ENCODE data around the gene SLIT2.

The SLIT2 gene

GRCh38 chr4:20265726-20266125 is 14.0 kb downstream of the SLIT2 start:
- no peak for DNase-seq

GRCh38 chr4:20266215-20267082 is 14.7 kb downstream of the SLIT2 start:
- no peak for DNase-seq

DNA sequence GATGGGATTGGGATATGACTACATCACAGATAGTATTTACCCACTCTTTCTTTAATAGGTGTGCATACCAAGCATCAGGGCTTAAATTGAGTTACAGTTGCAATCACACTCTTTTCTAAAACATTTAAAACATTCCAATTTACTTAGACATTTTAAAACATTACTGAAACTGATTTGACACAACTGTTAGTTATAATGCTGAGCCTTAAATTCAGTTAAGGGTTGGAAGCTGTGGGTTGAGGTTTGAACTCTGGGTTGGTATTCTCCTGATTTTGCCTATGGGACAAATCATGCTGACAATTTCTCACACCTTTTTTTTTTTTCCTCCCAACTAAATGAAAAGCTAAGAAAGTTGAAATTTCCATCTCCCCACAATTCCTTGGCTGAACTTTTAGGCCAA is 16.3 kb downstream of the SLIT2 start:
- DNase-seq, result no peak

DNA sequence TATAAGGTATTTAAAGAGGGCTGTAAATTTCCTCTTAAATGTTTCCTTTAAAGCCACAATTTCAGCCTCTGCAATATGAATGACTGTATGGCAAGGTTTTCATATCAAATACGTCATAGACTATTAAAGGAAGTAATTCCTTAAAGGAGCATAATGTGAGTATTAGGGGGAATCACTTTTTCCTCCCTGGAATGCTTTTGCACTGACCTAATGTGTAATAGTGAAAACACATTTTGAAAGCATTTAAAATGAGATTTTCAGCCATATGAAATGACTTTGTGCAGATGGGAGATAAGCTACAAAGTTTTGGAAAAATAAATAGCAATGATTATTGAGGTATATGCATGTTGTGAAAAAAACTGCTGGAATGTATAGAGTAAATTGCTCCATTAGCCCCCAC is 17.6 kb downstream of the SLIT2 start:
- DNase-seq, result no peak

- no peak for DNase-seq
Measured at GRCh38 chr4:20271950-20272349, 20.2 kb downstream of the SLIT2 start.

DNA sequence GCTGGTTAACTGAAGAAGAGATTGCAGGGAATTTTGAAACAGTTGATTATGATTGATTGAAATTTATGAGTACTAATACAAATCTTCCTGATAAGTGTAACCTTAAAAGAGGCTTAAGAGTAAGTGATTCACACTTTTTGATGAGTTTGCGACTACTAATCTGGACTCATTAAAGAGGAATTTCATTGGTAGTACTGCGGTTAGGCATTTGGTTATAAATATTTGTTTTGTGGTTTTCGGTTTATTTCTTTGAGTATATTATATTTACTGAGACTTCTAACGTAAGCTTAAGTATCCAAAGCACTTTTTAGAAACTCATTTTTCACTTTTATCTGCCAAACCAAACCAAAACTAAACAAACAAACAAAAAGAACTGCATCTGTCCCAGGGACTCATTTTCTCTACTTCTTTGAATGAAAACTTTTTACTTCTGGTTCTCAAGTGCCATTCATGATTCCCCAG is 20.7 kb downstream of the SLIT2 start:
- no peak for DNase-seq

DNA sequence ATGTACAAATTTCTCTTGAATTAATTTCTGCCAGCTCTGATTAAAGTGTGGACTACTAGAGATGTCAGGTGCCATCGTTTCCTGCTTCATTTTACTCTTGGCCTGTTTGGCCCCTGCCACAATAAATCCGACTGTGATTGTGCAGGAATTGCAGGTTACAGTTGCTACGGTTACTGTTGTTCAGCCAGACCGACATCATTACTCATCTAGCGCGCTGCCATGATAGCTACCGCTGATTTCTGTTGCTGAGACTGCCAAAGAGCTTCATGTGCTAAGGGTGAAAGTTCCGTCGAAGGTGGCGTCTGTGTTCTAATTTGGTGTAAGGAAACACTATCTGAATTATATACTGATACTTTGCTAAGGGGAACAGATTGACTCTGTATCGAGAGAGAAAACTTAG is 22.1 kb downstream of the SLIT2 start:
- DNase-seq, result no peak

GRCh38 chr4:20276848-20277247 is 25.1 kb downstream of the SLIT2 start:
- DNase-seq, result no peak

GRCh38 chr4:20278195-20278594 is 26.5 kb downstream of the SLIT2 start:
- no peak for DNase-seq

DNA sequence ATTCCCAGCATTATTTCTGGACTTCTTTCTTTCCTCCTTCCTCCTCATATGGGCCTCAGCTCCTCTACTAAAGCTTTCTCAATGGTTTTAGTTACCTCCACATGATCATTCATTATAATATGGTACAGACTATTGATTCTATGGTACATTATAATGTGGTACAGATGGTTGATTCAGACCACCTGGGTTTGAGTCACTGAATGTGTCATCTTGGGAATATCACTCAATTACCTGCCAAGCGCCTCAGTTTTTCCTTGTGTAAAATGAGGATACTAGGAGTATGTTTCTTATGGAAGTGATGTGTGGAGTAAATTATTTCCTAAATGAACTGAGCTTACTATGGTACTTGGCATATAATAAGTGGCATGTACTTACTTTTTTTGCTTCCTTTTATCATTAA is 27.7 kb downstream of the SLIT2 start:
- DNase-seq, result no peak

DNA sequence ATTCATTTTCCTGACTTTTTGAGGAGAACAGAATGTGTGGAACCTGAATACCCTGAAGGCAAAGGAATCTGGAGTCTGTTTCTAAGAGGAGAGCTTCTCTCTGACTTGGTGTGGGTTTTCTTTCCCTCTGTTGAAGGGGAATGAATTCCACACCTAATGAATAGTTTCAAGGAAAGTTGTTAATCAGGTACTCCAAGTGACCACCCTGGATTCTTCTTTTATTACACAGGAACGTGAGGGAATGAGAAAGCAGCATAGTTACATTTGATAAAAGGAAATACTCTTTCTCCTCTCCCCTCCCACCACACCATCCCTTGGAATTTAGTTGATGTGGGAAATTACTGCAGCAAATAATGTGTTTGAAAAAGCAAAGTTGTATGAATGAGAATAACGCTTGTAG is 29.7 kb downstream of the SLIT2 start:
- DNase-seq, result no peak

DNA sequence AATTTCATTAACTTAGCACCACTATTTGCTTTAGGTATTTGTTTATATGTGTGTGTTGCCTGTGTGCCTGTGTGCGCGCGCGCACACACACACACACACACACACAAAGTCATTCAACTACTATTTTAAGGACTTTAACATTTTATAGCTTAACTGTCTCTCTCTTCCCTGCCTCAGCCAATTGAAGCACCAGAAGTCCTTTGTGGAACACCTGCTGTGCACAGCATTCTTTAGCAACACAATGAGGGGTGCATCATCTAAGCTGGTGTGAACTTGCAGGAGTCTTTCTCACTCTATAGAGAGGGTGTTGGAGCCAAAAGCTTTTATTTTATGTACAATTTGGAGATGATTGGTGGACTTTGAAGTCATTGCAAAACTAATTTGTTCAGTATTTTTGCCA is 31.3 kb downstream of the SLIT2 start:
- DNase-seq, result no peak

DNA sequence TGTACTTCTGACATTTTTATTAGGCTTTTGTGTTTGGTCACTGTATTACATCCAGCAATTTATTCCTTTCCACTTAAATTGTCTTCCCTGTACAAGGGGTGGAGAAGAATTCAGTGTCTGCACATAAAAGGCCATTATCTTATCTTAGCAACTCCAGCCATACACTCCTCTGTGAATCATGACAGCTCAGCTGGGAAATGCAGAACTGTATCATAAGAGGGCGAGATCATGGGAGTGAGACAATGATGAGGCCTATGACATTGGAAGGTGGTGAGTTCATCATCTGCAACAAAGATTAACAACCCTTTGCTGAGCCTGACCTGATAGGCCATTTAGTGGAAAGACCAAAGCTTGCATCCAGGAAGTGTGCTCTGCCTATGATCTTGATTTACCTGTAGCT is 33.3 kb downstream of the SLIT2 start:
- no peak for DNase-seq

DNA sequence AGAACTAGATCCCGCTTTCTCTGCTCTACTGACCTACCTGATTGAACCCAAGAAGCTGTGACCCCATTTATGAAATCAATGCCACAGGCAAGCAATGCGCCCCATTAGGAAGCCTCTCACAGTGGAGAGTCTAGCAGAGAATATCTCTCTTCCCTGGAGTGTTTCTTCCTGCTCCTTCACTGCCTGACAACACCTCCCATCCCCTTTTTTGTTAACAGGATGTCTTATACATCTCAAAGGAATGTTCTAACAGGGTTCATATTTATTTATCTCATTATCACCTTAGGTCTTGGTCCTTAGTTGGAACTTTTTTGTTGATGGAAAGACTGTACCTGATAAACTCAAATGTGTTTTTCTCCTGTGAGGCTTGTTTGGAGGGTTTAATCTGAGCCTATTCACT is 35.5 kb downstream of the SLIT2 start:
- no peak for DNase-seq

DNA sequence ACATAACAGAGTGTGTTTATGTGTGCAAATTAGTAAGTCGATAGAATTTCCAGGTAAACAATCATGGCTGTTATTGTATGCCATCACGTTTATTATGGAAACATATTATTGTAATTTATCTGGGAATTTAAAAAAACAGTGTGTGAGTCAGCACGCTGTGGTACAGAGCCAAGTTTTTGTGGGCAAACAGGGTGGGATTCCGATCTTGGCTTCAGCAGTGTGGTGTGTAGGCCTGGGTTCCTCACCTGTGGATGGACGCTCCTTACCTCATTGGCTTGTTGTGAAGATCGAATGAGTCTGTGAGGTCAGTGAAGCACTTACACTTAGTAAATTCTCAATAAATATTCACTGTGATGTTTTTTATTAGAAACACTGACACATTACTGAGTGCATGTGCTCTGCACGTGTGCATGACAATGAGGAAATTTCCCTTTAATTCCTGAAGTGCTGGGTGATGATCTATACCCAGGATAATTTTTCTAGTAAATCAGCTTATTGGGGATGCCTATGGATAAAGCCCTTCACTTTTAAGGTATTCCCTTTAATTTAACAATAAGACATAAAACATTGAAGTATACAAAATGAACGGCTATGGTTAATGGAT is 36.4 kb downstream of the SLIT2 start:
- DNase-seq, result no peak

DNA sequence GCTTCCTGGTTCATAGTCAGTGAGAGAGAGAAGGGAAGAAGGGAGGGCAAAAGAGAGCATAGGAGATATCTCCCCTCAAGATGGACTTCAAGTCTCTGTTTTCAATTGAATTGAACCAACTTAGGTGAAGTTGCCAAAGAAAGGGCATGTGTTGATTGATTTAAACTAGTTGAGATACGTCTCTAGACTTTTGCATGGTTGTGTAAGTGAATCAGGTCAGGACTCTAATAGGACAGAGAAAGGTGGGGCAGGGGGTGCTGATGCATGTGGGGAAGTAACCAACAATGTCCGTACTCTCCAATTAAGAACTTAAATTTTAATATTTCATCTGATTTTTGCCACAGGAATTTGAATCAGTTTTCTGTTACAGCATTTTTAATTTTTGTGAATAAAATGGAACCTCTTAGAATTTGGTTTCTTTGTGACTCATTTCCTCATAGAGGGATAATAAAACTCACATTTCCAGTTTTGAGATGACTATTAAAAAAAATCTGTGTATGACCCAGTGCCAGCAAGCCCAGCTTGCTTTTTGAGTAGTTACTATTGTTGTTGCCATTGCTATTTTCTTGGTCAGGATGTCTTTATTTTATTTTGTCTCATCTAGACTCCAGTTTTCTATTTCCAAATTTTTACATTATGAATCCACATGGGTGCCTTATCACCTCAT is 37.3 kb downstream of the SLIT2 start:
- no peak for DNase-seq

- DNase-seq, result no peak
Measured at GRCh38 chr4:20289782-20290181, 38.1 kb downstream of the SLIT2 start.

DNA sequence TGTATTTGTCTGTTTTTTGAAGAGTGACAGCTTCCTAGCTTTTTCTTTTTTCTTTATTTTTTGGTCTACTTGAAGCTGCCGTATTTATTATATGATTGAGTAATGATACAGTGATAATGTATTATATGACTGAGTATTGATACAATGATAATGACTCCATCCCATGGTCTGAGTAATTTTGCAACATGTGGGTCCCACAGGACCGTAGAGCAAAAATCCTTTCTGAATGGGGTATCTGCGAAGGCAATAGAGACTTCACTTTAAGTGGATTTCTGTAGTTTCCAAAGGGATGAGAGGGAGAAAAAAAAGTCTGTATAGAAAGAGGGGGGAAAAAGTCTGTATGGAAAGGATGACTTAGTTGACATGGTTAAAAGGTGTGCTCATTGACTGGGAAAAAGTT is 41.0 kb downstream of the SLIT2 start:
- no peak for DNase-seq

DNA sequence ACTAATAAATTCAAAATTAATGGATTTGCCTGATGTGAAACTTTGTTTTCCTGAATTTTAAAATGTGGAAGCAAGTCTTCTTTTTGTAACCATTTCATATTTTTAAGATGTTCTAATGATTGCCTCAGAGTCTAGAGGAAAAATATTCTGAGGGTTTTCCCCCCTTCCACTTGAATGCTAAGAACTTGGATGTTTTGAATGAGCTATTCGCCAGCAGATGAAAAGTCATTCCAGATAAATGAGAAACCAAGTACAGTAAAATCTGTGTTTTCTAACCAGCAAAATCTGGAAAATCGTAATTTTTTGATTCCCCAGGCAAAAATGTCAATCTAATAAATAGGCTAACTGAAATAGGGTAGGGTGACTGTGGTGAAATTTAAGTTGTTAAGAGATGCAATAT is 45.6 kb downstream of the SLIT2 start:
- DNase-seq, result no peak

GRCh38 chr4:20297783-20298182 is 46.1 kb downstream of the SLIT2 start:
- DNase-seq, result no peak

DNA sequence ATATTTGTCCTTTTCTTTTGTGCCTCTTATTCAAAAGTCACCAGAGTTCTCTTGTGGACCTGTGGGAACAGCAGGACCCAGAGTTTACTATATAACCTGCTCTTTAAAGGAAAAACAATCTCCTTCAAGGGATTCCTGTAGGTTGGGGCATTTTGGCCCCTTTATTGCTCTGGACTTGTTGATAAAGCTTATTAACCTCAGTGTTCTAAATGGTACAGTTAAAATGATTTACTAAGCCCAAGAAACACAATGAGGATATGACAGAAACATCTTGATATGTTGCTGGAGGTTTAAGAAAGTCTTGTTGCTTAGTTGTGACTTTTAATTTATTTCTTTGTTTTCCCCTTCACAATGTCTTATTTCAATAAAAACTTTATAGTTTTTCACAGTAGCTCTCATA is 46.8 kb downstream of the SLIT2 start:
- no peak for DNase-seq

GRCh38 chr4:20298986-20299385 is 47.3 kb downstream of the SLIT2 start:
- no peak for DNase-seq

GRCh38 chr4:20299515-20299914 is 47.8 kb downstream of the SLIT2 start:
- DNase-seq, result no peak

GRCh38 chr4:20301161-20301560 is 49.5 kb downstream of the SLIT2 start:
- DNase-seq, result no peak
